NK-92 treated with Interleukin-12 subunit alpha and Interleukin-12 subunit beta, amount 100 ng/mL, for 24 hours (cell line): ENCODE data around the gene RDH5.

Experiments
- DNase-seq: peaks from one replicate; lab custom pipeline; 2025; lab: John Stamatoyannopoulos, UW

RDH5 gene

GRCh38 chr12:55712700-55713415 is 7.3 kb upstream of the RDH5 start:
- no peak for DNase-seq

GRCh38 chr12:55713721-55714120 is 6.5 kb upstream of the RDH5 start:
- no peak for DNase-seq

- no peak for DNase-seq
These were observed 4.9 kb upstream of the RDH5 start for GRCh38 chr12:55715169-55715764.

GRCh38 chr12:55715833-55716581 is 4.2 kb upstream of the RDH5 start, which contains the start of gene BLOC1S1:
Gene BLOC1S1, plus strand, starts transcription at chr12:55716046. Its CDS starts 6 bp downstream, at chr12:55716052.
- peak; percentile 87 for DNase-seq

GRCh38 chr12:55716582-55716957 is 3.6 kb upstream of the RDH5 start:
- no peak for DNase-seq

GRCh38 chr12:55717011-55718007 is 2.9 kb upstream of the RDH5 start:
- DNase-seq = no peak

GRCh38 chr12:55718015-55718414 is 2.2 kb upstream of the RDH5 start:
- no peak for DNase-seq

- DNase-seq = no peak
These were observed 1.4 kb upstream of the RDH5 start for GRCh38 chr12:55718624-55719275.

GRCh38 chr12:55719371-55719770 is 822 bp upstream of the RDH5 start:
- no peak for DNase-seq

- DNase-seq = peak; percentile 20
These were observed 776 bp downstream of the RDH5 start for GRCh38 chr12:55720894-55721444.

- no peak for DNase-seq
These were observed 1.5 kb downstream of the RDH5 start for GRCh38 chr12:55721601-55722213.

GRCh38 chr12:55722948-55723347 is 2.8 kb downstream of the RDH5 start:
- DNase-seq = no peak

GRCh38 chr12:55723516-55724225 is 3.5 kb downstream of the RDH5 start:
- DNase-seq = no peak

- DNase-seq = peak; percentile 14
These were observed 4.2 kb downstream of the RDH5 start for GRCh38 chr12:55724226-55724939.

GRCh38 chr12:55724940-55725309 is 4.7 kb downstream of the RDH5 start:
- no peak for DNase-seq

GRCh38 chr12:55725556-55725955 is 5.4 kb downstream of the RDH5 start:
- DNase-seq = no peak

- DNase-seq = no peak
These were observed 6.8 kb downstream of the RDH5 start for GRCh38 chr12:55726971-55727370.

GRCh38 chr12:55727643-55728185 is 7.5 kb downstream of the RDH5 start:
- DNase-seq = no peak
